Epithelial cell of proximal tubule (primary cell): ENCODE measurements around the gene JOSD2. TPM values are rescaled to one million over a fixed set of nuclear protein-coding genes. Genes with fewer than 3 reads are reported as not detected.

Experiments used
- DNase-seq: peaks from one replicate; pipeline ENCODE4 v3.0.0-alpha.2; 2011; ENCODE audit warnings: low read depth
- H3K4me3 ChIP-seq: 2 replicates; pipeline ENCODE4 v1.5.1; 2011; ENCODE audit warnings: low read depth, mild to moderate bottlenecking, low read length
- total RNA-seq: library from RNA; depleted of rRNA; stranded (reverse); fragments of >200 nt; gene quantifications from 2 replicates; pipeline ENCODE4 v1.2.3, GENCODE V29; 2015
- TF ChIP-seq, protein P1 (sequence below): conservative IDR thresholded peaks from 2 replicates; pipeline ENCODE4 v1.5.1; 2012; ENCODE audit warnings: low read depth, mild to moderate bottlenecking, low read length

The JOSD2 gene
- total RNA-seq, 1 donor from 2014 or later, result 16.1 TPM

DNA sequence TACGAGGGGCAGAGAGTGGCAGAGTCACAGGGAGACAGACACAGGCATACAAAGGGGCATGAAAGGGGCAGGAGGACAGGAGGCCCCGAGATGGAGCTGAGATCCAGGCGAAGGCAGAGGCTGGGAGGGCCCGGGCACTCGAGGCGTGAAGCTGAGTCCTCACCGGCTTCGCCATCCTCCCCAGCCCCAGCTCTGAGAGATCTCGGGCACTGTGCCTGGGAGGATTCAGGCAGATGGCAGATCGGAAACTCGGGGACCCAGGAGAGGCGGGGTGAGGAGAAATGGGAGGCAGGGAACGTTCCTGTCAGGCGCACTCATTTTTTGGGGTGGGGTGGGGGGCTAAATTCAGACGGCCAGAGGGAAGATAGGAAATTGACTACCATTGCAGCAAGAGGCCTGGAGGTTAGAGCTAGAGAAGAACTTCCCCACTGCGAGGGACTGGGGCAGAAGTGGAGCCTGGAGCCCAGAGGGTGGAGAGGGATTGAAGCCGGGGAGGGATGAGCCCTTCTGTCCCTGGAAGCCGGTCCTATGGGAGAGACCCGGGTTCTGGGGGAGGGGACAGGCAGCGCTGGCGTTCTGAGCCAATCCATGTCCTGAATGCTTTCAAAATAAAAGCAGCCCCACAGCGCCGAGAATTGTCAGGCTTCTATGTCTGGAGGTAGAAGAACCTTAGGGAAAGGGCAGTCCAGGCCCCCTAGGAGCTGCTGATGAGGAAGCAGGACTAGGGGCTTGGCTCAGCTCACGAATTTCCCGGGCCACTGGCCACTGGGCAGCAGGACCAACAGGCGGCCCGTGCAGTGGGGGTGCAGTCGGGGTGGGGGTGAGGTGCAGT lies 44.7 kb upstream of the JOSD2 start:
- TF ChIP-seq, protein P1, sequence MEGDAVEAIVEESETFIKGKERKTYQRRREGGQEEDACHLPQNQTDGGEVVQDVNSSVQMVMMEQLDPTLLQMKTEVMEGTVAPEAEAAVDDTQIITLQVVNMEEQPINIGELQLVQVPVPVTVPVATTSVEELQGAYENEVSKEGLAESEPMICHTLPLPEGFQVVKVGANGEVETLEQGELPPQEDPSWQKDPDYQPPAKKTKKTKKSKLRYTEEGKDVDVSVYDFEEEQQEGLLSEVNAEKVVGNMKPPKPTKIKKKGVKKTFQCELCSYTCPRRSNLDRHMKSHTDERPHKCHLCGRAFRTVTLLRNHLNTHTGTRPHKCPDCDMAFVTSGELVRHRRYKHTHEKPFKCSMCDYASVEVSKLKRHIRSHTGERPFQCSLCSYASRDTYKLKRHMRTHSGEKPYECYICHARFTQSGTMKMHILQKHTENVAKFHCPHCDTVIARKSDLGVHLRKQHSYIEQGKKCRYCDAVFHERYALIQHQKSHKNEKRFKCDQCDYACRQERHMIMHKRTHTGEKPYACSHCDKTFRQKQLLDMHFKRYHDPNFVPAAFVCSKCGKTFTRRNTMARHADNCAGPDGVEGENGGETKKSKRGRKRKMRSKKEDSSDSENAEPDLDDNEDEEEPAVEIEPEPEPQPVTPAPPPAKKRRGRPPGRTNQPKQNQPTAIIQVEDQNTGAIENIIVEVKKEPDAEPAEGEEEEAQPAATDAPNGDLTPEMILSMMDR, result no peak
- H3K4me3 ChIP-seq, result peak overlapping the region; percentile 55
- DNase-seq, result no peak

DNA sequence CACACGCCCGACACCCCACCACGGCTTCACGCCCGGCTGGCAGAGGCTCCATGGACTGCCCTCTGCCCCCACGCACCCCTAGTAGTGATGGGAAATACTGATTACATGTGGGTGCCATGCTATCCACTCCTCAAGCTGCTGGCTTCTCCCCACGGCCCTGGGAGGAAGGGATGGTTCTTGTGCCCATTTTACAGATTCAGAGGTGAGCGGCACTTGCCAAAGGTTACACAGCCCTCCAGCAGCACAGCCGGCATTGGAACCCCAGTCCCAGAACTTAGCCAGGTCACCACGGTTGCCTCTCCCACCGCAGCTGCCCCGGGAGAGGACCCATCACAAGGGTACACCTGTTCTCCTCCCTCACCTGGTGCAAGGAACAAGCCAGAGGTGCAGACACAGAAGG lies 44.0 kb upstream of the JOSD2 start:
- DNase-seq, result no peak
- H3K4me3 ChIP-seq, result no peak overlapping the region
- TF ChIP-seq, protein P1, result no peak

DNA sequence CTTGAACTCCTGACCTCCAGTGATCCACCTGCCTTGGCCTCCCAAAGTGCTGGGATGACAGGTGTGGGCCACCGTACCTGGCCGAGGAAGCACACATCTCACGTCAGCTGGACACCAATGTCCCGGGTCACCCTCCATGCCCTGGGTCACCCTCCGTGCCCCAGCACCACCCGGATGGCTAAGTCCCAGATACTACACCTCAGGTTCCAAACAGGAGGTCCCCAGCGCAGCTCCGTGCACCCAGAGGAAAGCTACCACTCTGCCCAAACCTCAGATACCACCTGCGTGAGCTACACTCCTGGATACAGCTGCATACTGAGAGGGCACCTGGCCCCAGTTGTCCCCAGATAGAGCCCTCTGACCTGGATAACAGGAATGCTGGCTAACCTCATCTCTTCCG lies 43.2 kb upstream of the JOSD2 start:
- H3K4me3 ChIP-seq, result no peak overlapping the region
- TF ChIP-seq, protein P1, result no peak
- no peak for DNase-seq

DNA sequence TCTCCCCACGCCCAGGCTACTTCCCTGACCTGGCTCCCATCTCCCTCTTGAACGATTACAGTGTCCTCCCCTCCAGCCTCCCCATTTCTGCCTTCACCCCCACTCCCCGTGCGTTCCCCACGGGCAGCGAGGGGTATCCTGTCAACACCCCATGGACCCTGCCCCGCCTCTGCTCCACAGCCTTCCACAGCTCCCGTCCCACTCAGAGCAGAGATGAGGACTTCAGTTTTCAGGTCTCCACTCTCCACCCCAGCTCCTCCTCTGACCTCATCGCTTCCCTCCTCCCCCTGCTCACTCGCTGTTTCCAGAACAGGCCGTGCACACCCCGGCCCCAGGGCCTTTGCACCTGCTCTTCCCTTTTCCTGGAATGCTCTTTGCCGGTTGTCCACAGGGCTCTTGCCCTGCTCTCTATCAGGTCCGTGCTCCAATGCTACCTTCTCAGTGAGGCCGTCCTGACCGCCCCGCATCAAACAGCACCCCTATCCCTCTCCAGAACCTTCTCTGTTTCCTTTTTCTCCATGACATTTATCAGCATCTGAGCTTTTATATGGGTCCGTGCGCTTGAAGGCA lies 42.2 kb upstream of the JOSD2 start:
- DNase-seq, result no peak
- no peak overlapping the region for H3K4me3 ChIP-seq
- TF ChIP-seq, protein P1, result no peak

DNA sequence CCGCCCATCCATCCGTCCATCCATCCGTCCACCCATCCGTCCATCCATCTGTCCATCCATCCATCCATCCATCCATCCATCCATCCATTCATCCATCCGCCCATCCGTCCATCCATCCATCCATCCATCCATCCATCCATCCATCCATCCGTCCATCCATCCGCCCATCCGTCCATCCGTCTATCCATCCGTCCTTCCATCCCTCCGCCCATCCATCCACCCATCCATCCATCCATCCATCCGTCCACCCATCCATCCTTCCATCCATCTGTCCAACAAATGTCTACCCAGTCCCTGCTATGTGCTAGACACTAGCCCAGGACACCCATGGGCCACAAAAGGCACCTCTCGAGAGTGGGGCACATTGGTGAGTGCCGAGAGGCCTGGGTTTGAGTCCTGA lies 41.5 kb upstream of the JOSD2 start:
- DNase-seq, result no peak
- no peak overlapping the region for H3K4me3 ChIP-seq
- TF ChIP-seq, protein P1, result no peak

DNA sequence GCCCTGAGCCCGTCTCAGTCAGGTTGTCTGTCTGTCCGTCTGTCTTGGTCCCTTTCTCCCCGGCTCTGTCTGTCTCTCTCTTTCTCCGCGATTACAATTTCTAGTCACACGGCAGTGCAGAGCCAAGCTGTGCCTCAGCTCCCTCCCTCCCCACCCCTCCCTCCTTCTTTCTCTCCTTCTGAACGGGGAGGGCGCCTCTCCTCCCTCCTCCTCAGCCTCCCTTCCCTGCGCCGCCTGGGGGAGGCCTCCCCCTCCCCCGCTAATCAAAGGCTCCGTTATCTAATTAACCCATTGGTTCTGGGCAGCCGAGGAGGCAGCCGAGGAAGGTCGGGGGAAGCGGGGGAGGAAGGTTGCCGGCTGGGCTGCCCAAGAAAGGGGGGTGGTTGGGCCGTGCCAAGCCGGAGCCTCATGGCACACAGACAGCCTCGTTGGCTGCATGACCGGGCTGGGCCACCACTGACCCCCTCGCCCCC lies 40.8 kb upstream of the JOSD2 start:
- DNase-seq, result no peak
- TF ChIP-seq, protein P1, result no peak
- no peak overlapping the region for H3K4me3 ChIP-seq
